Measurements from ENCODE around the gene CEP89.
"Not testable (repeated sequence)": the region's sequence is repeated elsewhere in the genome, so short reads cannot be mapped to it uniquely, and the experiment has no call there.

The CEP89 gene

DNA sequence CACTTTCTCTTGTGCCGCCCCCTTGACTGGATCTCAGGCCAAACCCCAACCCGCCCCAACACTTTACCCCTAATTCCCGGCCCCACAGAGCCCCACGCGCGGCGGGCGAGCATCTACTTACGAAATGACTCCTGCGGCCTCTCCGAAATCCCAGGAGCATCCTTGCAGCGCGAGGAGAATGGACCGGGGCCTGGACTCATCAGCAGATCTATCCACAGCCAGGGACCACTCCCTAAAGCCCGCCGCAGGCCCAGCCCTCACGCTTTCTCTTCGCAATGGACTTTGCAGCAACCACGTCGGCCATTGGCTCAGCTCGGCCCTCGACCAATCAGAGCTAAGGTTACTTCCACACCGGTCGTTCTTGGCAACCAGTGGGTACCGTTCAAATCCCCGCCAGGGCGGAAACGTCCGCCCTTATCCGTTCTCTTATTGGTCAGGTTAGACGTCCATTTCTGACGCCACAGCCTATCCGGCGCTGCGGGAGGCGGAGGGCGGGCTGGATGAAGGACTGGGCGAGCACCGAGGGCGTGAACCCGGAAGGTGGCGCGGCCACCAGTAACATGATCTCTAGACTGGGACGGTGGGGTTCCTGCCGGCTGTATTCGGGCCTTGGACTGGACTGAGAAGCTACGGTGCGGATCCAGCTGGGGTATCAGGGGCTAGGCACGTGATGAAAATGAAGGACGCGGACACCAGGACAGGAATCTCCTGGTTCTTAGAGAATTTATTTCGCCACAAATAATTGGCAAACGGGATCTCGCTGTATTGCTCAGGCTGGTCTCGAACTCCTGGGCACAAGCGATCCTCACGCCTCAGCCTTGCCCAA, at the start of gene CEP89, which contains the start of gene FAAP24:
TSS of gene CEP89 (minus strand) at position 244 of the 826 bp plus-strand sequence. CDS start at position 160, 84 bp downstream.
TSS of gene FAAP24 (plus strand) at position 528 of the 826 bp plus-strand sequence. CDS start 955 bp downstream, outside the sequence.
- peak; percentile 89 to 97 (median 96) for DNase-seq (ENCODE audit: low read depth in 3 of 3)

GRCh38 chr19:33010891-33011290, 39.1 kb upstream of the CEP89 start:
- DNase-seq (ENCODE audit: low read depth in 3 of 3): not testable (repeated sequence)

DNA sequence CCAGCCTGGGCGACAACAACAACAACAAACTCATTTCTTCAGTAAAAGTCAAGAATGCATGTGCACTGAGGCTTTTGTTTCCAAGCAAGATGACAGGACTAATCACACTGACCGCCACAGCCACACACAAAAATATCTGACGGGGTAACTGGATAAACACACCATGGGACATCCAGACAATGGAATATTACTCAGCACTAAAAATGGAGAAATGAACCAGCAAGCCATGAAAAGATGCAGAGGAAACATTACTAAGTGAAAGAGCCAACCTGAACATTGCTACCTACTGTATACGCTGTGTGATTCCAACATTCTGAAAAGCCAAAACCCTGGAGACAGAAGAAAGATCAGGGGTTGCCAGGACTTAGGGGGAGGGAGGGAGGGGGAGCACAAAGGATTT, 37.0 kb upstream of the CEP89 start:
- DNase-seq (ENCODE audit: low read depth in 3 of 3): no peak

- DNase-seq (ENCODE audit: low read depth in 3 of 3): no peak
These were observed 33.7 kb upstream of the CEP89 start for GRCh38 chr19:33005440-33005839.

- not testable (repeated sequence) for DNase-seq (ENCODE audit: low read depth in 3 of 3)
These were observed 31.8 kb upstream of the CEP89 start for GRCh38 chr19:33003424-33004024.

- not testable (repeated sequence) for DNase-seq (ENCODE audit: low read depth in 3 of 3)
These were observed 30.5 kb upstream of the CEP89 start for GRCh38 chr19:33002126-33002865.

GRCh38 chr19:33000910-33001309, 29.2 kb upstream of the CEP89 start:
- no peak for DNase-seq (ENCODE audit: low read depth in 3 of 3)

DNA sequence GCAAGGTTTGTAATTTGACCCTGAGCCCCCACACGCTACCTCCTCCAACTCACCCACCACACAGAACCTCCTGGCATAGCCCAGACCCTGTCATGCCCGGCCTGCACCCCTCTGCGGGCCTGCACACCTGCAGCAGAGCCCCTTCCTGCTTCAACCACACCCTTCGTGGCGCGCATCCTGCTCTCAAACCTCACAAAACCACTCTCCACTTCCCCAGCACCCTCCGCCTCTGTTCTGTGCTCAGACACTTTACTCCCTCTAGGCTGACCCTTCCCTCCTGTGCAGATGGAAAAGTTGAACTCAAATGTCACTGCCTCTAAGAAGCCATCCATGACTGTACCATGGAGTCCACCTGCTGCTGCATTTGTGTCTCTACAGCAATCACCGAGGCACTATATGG, 28.8 kb upstream of the CEP89 start:
- DNase-seq (ENCODE audit: low read depth in 3 of 3): no peak

DNA sequence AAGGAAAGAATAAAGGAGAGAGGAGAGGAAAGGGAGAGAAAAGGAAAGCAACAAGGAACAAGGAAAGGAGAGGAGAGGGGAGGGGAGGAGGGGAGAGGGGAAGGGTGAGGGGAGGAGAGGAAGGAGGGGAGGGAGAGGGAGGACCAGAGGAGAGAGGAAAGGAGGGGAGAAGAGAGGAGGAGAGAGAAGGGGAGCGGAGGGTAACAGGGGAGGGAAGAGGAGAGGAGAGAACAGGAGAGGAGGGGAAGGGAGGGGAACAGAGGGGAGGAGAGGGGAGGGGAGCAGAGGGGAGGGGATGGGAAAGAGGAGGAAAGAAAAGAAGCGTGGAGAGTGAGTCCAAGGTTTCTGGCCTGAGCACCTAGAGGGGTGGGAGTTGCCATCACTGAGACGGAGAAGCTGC, 27.0 kb upstream of the CEP89 start:
- no peak for DNase-seq (ENCODE audit: low read depth in 3 of 3)

DNA sequence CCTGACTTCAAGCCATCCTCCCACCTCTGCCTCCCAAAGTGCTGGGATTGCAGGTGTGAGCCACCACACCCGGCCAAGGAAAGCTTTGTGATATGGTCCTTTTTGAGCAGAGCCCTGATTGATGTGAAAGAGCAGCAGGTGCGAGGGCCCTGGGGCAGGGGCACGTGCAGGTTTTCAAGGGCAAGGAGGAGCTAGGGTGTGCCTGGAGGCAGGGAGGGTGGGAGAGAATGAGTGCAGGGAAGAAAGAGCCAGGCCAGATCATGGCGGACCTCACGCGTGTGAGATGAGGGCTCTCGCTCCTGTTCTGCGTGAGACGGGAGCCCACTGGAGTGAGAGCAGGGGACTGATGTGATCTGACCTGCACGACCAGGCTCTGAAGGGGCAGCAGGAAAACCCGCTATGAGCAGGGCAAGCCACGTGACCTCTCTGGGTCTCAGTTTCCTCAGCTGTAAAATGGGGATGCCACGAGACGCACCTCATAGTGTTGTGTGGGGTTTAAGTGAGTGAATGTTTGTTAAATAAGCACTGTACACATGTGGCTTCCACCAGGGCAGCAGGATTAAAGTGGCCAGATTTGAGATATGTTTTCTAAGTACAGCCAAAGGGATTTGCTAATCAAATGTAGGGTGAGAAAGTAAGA, 26.1 kb upstream of the CEP89 start:
- DNase-seq (ENCODE audit: low read depth in 3 of 3): no peak

DNA sequence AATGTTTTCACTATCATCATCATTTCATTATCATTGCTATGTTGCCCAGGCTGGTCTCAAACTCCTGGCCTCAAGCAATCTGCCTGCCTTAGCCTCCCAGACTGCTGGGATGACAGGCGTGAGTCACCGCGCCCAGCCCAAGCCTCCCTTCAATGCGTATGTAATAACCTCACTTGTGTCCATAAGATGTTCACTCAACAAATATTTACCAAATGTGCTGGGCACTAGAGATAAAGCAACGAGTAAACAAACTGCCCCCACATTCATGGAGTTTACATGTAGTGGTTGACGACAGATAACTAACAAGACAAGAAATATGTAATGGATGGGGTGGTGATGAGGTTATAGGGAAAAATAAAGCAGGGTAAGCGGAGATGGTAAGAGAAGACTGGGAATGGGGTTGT, 25.3 kb upstream of the CEP89 start:
- DNase-seq (ENCODE audit: low read depth in 3 of 3): not testable (repeated sequence)

GRCh38 chr19:32995966-32996365, 24.2 kb upstream of the CEP89 start:
- DNase-seq (ENCODE audit: low read depth in 3 of 3): not testable (repeated sequence)

DNA sequence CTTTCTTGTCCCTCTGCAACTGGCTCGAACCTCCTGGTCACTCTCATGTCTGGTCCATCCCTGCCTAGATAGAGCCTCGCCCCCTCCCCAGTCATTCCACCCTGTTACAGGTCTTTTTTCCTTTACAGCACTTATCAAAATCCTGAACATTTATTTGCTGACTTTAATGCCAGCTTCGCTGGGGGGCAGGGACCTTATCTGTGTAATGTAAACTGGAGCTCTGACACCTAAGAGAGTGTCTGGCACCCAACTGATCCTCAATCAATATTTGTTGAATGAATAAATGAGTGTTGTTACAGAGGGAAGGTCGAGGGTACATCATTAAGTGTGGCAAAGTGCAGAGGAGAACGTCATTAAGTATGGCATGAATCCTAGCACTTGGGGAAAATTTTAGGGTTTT, 17.0 kb upstream of the CEP89 start:
- DNase-seq (ENCODE audit: low read depth in 3 of 3): no peak

- not testable (repeated sequence) for DNase-seq (ENCODE audit: low read depth in 3 of 3)
These were observed 16.5 kb upstream of the CEP89 start for GRCh38 chr19:32988254-32988653.

GRCh38 chr19:32982488-32982887, 10.7 kb upstream of the CEP89 start:
- not testable (repeated sequence) for DNase-seq (ENCODE audit: low read depth in 3 of 3)

GRCh38 chr19:32979807-32980206, 8.0 kb upstream of the CEP89 start:
- DNase-seq (ENCODE audit: low read depth in 3 of 3): not testable (repeated sequence)

- DNase-seq (ENCODE audit: low read depth in 3 of 3): not testable (repeated sequence)
These were observed 6.1 kb upstream of the CEP89 start for GRCh38 chr19:32977813-32978212.

- no peak for DNase-seq (ENCODE audit: low read depth in 3 of 3)
These were observed 5.5 kb upstream of the CEP89 start for GRCh38 chr19:32977280-32977679.

DNA sequence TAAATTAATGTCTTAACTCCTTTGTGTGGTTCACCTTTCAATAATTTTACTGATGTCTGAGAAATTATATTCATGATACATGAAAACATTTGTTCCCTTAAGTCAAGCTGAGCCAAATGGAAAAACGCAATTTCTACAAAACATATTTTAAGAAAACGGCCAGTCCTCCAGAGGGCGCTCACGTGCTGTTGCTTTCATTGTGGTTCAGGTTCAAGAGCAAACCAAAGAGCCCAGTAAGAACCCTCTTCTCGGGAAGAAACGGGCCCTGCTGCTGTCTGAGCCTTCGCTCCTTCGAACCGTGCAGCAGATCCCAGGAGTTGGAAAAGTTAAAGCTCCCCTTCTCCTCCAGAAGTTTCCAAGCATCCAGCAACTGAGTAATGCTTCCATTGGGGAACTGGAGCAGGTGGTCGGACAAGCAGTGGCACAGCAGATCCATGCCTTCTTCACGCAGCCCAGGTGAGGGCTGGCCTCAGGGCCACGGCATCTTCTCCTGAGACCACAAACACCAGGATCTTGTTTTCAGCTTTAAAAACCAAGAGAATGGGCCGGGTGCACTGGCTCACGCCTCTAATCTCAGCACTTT, 4.6 kb upstream of the CEP89 start:
- DNase-seq (ENCODE audit: low read depth in 3 of 3): peak; percentile 30 to 45 (median 34)

DNA sequence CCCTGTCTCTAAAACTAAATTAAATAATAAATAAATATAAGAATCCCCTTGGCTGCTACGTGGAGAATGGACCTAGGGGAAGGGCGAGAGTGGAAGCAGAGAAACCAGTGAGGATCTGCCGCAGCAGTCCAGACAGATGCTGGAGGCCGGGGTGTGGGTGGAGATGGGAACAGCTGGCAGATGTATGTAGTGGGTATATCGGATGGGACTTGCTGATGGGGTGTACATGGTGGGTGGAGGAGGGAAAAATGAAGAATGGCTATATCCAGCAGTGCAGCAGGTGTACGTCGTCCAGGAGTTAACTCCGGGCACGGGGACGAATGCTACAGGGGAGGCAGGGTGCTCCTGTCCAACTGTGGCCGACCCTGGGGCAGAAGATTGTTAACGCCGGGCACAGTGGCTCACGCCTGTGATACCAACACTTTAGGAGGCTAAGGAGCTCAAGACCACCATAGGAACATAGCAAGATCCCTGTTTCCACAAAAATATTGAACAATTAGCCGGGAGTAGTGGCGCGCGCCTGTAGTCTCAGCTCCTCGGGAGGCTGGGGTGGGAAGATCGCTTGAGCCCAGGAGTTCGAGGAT, 654 bp downstream of the CEP89 start:
- DNase-seq (ENCODE audit: low read depth in 3 of 3): no peak

DNA sequence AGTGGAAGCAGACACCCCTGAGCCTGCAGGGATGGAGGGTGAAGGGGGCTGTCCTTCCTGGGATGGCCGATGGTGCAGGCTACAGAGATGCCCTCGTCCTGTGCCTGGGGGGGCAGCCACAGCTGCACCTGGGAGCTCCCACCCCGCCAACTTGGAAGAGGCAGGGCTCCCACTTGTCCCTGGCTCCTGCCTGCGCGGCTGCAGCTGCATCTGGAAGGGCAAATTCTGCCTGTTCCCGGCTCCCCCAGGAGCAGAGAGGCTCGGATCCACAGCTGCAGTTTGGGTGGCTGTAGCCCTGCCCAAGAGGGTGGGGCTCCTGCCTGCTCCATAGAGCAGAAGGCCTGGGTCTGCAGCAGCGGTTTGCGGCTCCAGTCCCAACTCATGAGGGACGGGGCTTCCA, 2.2 kb downstream of the CEP89 start:
- no peak for DNase-seq (ENCODE audit: low read depth in 3 of 3)
